Neuronal stem cell (in vitro differentiated cells): ENCODE results near the gene GAS2L3.
"Not testable (repeated sequence)": the region's sequence is repeated elsewhere in the genome, so short reads cannot be mapped to it uniquely, and the experiment has no call there.

Experiments used
- DNase-seq: peaks from one replicate; pipeline ENCODE4 v3.0.0-alpha.2; 2013; ENCODE audit warnings: low spot score
- H2AFZ ChIP-seq: one replicate; pipeline ENCODE4 v1.6.1; 2013; ENCODE audit warnings: mild to moderate bottlenecking, low read length, inconsistent platforms
- H2AK5ac ChIP-seq: 2 replicates; pipeline ENCODE4 v1.6.1; 2013; ENCODE audit warnings: low read depth, mild to moderate bottlenecking, inconsistent platforms, low read length, moderate library complexity, mixed read lengths
- H2BK120ac ChIP-seq: 2 replicates; pipeline ENCODE4 v1.6.1; 2013; ENCODE audit warnings: low read depth, mild to moderate bottlenecking, inconsistent platforms, low read length, moderate library complexity, mixed read lengths
- H2BK12ac ChIP-seq: one replicate; pipeline ENCODE4 v1.6.1; 2013; ENCODE audit warnings: low read length, inconsistent platforms
- H2BK15ac ChIP-seq: 2 replicates; pipeline ENCODE4 v1.6.1; 2013; ENCODE audit warnings: mild to moderate bottlenecking, low read length, inconsistent platforms, mixed read lengths
- H2BK5ac ChIP-seq: one replicate; pipeline ENCODE4 v1.6.1; 2013; ENCODE audit warnings: inconsistent platforms, mild to moderate bottlenecking, low read length, moderate library complexity
- H3K14ac ChIP-seq: one replicate; pipeline ENCODE4 v1.6.1; 2013; ENCODE audit warnings: low read length, inconsistent platforms
- H3K18ac ChIP-seq: 2 replicates; pipeline ENCODE4 v1.6.1; 2013; ENCODE audit warnings: low read length, inconsistent platforms
- H3K23ac ChIP-seq: 2 replicates; pipeline ENCODE4 v1.6.1; 2013; ENCODE audit warnings: low read depth, mild to moderate bottlenecking, mixed read lengths, low read length, inconsistent platforms; ENCODE audit not compliant: poor library complexity
- H3K27ac ChIP-seq: replicated peaks from 3 replicates; pipeline ENCODE4 v1.5.1; 2013; ENCODE audit warnings: low read length, inconsistent platforms
- H3K27me3 ChIP-seq, 3 experiments: 2 replicates each; pipeline ENCODE4 v1.6.1; 2013; ENCODE audit warnings: low read length in 3 of 3, mild to moderate bottlenecking in 2 of 3, inconsistent platforms in 1 of 3, low read depth in 1 of 3, mixed read lengths in 1 of 3, moderate library complexity in 1 of 3; ENCODE audit not compliant: control insufficient read depth in 3 of 3, insufficient read depth in 3 of 3
- H3K36me3 ChIP-seq, 2 donors: replicated peaks in 1 of 2; 2 replicates each; pipeline ENCODE4 v1.6.1; 2013; ENCODE audit warnings: low read length in 2 of 2; ENCODE audit not compliant: control insufficient read depth in 2 of 2, insufficient read depth in 2 of 2
- H3K4ac ChIP-seq: 2 replicates; pipeline ENCODE4 v1.6.1; 2013; ENCODE audit warnings: inconsistent platforms, mild to moderate bottlenecking, low read length, moderate library complexity
- H3K4me1 ChIP-seq, 2 donors: 1 replicate in 1 of 2; 2 replicates in 1 of 2; pipeline ENCODE4 v1.6.1; 2013; ENCODE audit warnings: low read length in 2 of 2, low read depth in 1 of 2; ENCODE audit not compliant: control insufficient read depth in 2 of 2, insufficient read depth in 1 of 2
- H3K4me2 ChIP-seq: one replicate; pipeline ENCODE4 v1.6.1; 2013; ENCODE audit warnings: mild to moderate bottlenecking, low read length, inconsistent platforms; ENCODE audit not compliant: insufficient read depth, poor library complexity, severe bottlenecking
- H3K4me3 ChIP-seq, 2 donors: 2 replicates each; pipeline ENCODE4 v1.5.1; 2013; ENCODE audit warnings: low read length in 2 of 2, mild to moderate bottlenecking in 2 of 2, inconsistent platforms in 1 of 2, moderate library complexity in 1 of 2
- H3K79me1 ChIP-seq: one replicate; pipeline ENCODE4 v1.6.1; 2013; ENCODE audit warnings: low read depth, mild to moderate bottlenecking, inconsistent platforms, low read length, moderate library complexity
- H3K9ac ChIP-seq: one replicate; pipeline ENCODE4 v1.6.1; 2013; ENCODE audit warnings: mild to moderate bottlenecking, low read depth, low read length, inconsistent platforms; ENCODE audit not compliant: poor library complexity
- H3K9me3 ChIP-seq, 2 donors: replicated peaks in 1 of 2; 2 replicates each; pipeline versions ENCODE3 to v1.6.1; 2013; ENCODE audit warnings: low read length in 2 of 2, mild to moderate bottlenecking in 2 of 2, inconsistent platforms in 1 of 2, low read depth in 1 of 2, mixed read lengths in 1 of 2, moderate library complexity in 1 of 2; ENCODE audit not compliant: control insufficient read depth in 2 of 2, insufficient read depth in 1 of 2
- H4K8ac ChIP-seq: one replicate; pipeline ENCODE4 v1.6.1; 2013; ENCODE audit warnings: low read depth, mild to moderate bottlenecking, inconsistent platforms, low read length, moderate library complexity
- H4K91ac ChIP-seq: one replicate; pipeline ENCODE4 v1.6.1; 2013; ENCODE audit warnings: low read length, low read depth, mild to moderate bottlenecking, inconsistent platforms; ENCODE audit not compliant: poor library complexity
- WGBS, 2 donors: extraction: QIAGEN DNeasy Blood & Tissue Kit; methylation state at CpG; one replicate each; pipeline ENCODE4 v1.1.7; 2013; ENCODE audit warnings: missing lambda C conversion rate in 2 of 2, mixed read lengths in 1 of 2; ENCODE audit not compliant: insufficient read length in 2 of 2, insufficient replicate concordance in 1 of 2; ENCODE audit errors: extremely low coverage in 2 of 2; 5-methylcytosine and 5-hydroxymethylcytosine counted together

Gene GAS2L3

GRCh38 chr12:100602997-100603396 lies 29.5 kb downstream of the GAS2L3 start:
- not testable (repeated sequence) for H2BK15ac ChIP-seq, H2AK5ac ChIP-seq, H3K4me3 ChIP-seq, H4K8ac ChIP-seq, H2AFZ ChIP-seq, H2BK120ac ChIP-seq, H2BK12ac ChIP-seq, H3K14ac ChIP-seq, H3K4ac ChIP-seq, H2BK5ac ChIP-seq, H3K4me2 ChIP-seq, H3K4me1 ChIP-seq, H3K23ac ChIP-seq, H3K18ac ChIP-seq, H3K27me3 ChIP-seq, H3K9ac ChIP-seq, DNase-seq, H3K79me1 ChIP-seq, H4K91ac ChIP-seq, H3K27ac ChIP-seq, H3K9me3 ChIP-seq
- H3K36me3 ChIP-seq: peaks cover 0 to 32% of the 10 kb centered on the region in 2 donors
- WGBS, 2 donors: no CpG with 5 or more reads among the region's 1 CpG

- Histone ChIP-seq H3K4me2 (no peak overlapping the region), H2AFZ (no peak overlapping the region), H3K4me1 (no peaks in the 10 kb centered on the region), H3K27ac (no peak overlapping the region), H3K23ac (no peak overlapping the region), H3K14ac (no peak overlapping the region), H3K4ac (no peak overlapping the region), H2BK5ac (no peak overlapping the region), H3K9ac (no peak overlapping the region), H3K18ac (no peak overlapping the region), H2BK15ac (no peak overlapping the region), H4K8ac (no peak overlapping the region), H3K79me1 (no peaks in the 10 kb centered on the region), H2BK120ac (no peak overlapping the region), H3K4me3 (no peak overlapping the region), H2BK12ac (no peak overlapping the region), H2AK5ac (no peak overlapping the region), H3K9me3 (peaks cover 0 to 6% of the 10 kb centered on the region in 2 donors), H4K91ac (no peak overlapping the region), H3K27me3 (no peaks in the 10 kb centered on the region), H3K36me3 (peaks cover 5 to 33% of the 10 kb centered on the region in 2 donors)
- WGBS, 2 donors: no CpG with 5 or more reads among the region's 1 CpG
- no peak for DNase-seq
Measured at GRCh38 chr12:100608776-100609175, 35.3 kb downstream of the GAS2L3 start.

- no peak overlapping the region for H2BK15ac ChIP-seq
- no peak overlapping the region for H3K9ac ChIP-seq
- DNase-seq: no peak
- H2AK5ac ChIP-seq: no peak overlapping the region
- H3K27me3 ChIP-seq: no peaks in the 10 kb centered on the region
- H3K4me3 ChIP-seq: no peak overlapping the region
- H2BK5ac ChIP-seq: no peak overlapping the region
- H4K8ac ChIP-seq: no peak overlapping the region
- H3K4me1 ChIP-seq: no peaks in the 10 kb centered on the region
- H2BK120ac ChIP-seq: no peak overlapping the region
- H3K9me3 ChIP-seq: peaks cover 0 to 9% of the 10 kb centered on the region in 2 donors
- H4K91ac ChIP-seq: no peak overlapping the region
- no peaks in the 10 kb centered on the region for H3K79me1 ChIP-seq
- peaks cover 5 to 42% of the 10 kb centered on the region in 2 donors for H3K36me3 ChIP-seq
- no peak overlapping the region for H3K27ac ChIP-seq
- H3K4ac ChIP-seq: no peak overlapping the region
- no peak overlapping the region for H2AFZ ChIP-seq
- H3K23ac ChIP-seq: no peak overlapping the region
- H2BK12ac ChIP-seq: no peak overlapping the region
- no CpG with 5 or more reads among the region's 4 CpGs for WGBS, 2 donors
- no peak overlapping the region for H3K18ac ChIP-seq
- no peak overlapping the region for H3K4me2 ChIP-seq
- no peak overlapping the region for H3K14ac ChIP-seq
Measured at GRCh38 chr12:100610666-100611430, 37.4 kb downstream of the GAS2L3 start.

GRCh38 chr12:100612606-100613005 lies 39.1 kb downstream of the GAS2L3 start:
- Histone ChIP-seq H3K79me1 (no peaks in the 10 kb centered on the region), H3K9me3 (peaks cover 0 to 7% of the 10 kb centered on the region in 2 donors), H3K23ac (no peak overlapping the region), H3K9ac (no peak overlapping the region), H2BK12ac (no peak overlapping the region), H2AFZ (no peak overlapping the region), H2AK5ac (no peak overlapping the region), H3K4me2 (no peak overlapping the region), H2BK5ac (no peak overlapping the region), H3K4ac (no peak overlapping the region), H2BK120ac (no peak overlapping the region), H3K18ac (no peak overlapping the region), H4K91ac (no peak overlapping the region), H3K4me1 (no peaks in the 10 kb centered on the region), H3K27me3 (no peaks in the 10 kb centered on the region), H4K8ac (no peak overlapping the region), H3K36me3 (peaks cover 5 to 42% of the 10 kb centered on the region in 2 donors), H2BK15ac (no peak overlapping the region), H3K4me3 (no peak overlapping the region), H3K27ac (no peak overlapping the region), H3K14ac (no peak overlapping the region)
- WGBS, 2 donors: no CpG with 5 or more reads among the region's 3 CpGs
- DNase-seq: no peak
